PC-3 (cell line): ENCODE data around the gene EEF1B2.

Source experiments
- CTCF ChIP-seq: fragments of 300-600 bp; sonication (generic); conservative IDR thresholded peaks from 2 replicates; pipeline ENCODE4 v1.5.1; 2017; ENCODE audit warnings: antibody characterized with exemption, low read depth, mild to moderate bottlenecking, low read length
- EZH2 ChIP-seq: fragments of 300-600 bp; sonication (generic); IDR thresholded peaks from one replicate; pipeline ENCODE4 v1.6.1; 2017; ENCODE audit warnings: antibody characterized with exemption, mild to moderate bottlenecking, low read length; ENCODE audit not compliant: unreplicated experiment

GRCh38 chr2:206125901-206126300 lies 33.8 kb upstream of the EEF1B2 start:
- TF ChIP-seq CTCF: no peak
- TF ChIP-seq EZH2: no peak
